Eye (tissue), 1 donor: ENCODE data around the gene APRT.
"Not testable (repeated sequence)": the region's sequence is repeated elsewhere in the genome, so short reads cannot be mapped to it uniquely, and the experiment has no call there.

Experiments
- DNase-seq: peaks from one replicate; pipeline ENCODE4 v3.0.0-alpha.2; 2015

APRT gene

GRCh38 chr16:88841521-88842307, 30.0 kb upstream of the APRT start:
- DNase-seq = no peak

GRCh38 chr16:88840600-88841215, 29.0 kb upstream of the APRT start:
- DNase-seq = no peak

- DNase-seq = no peak
Measured at GRCh38 chr16:88839745-88840599, 28.2 kb upstream of the APRT start.

GRCh38 chr16:88839026-88839529, 27.4 kb upstream of the APRT start:
- DNase-seq = no peak

GRCh38 chr16:88838566-88838965, 26.8 kb upstream of the APRT start:
- DNase-seq = no peak

- DNase-seq = no peak
Measured at GRCh38 chr16:88837806-88838205, 26.1 kb upstream of the APRT start.

- no peak for DNase-seq
Measured at GRCh38 chr16:88836791-88837190, 25.1 kb upstream of the APRT start.

GRCh38 chr16:88835818-88836217, 24.1 kb upstream of the APRT start:
- DNase-seq = no peak

- no peak for DNase-seq
Measured at GRCh38 chr16:88835383-88835782, 23.7 kb upstream of the APRT start.

GRCh38 chr16:88834670-88835069, 22.9 kb upstream of the APRT start:
- DNase-seq = no peak

GRCh38 chr16:88833086-88833485, 21.4 kb upstream of the APRT start:
- no peak for DNase-seq

- DNase-seq = no peak
Measured at GRCh38 chr16:88831838-88832237, 20.1 kb upstream of the APRT start.

- no peak for DNase-seq
Measured at GRCh38 chr16:88830783-88831182, 19.1 kb upstream of the APRT start.

GRCh38 chr16:88830258-88830657, 18.5 kb upstream of the APRT start:
- no peak for DNase-seq

GRCh38 chr16:88828711-88829110, 17.0 kb upstream of the APRT start:
- DNase-seq = no peak

- DNase-seq = no peak
Measured at GRCh38 chr16:88827727-88828126, 16.0 kb upstream of the APRT start.

GRCh38 chr16:88826070-88826840, 14.5 kb upstream of the APRT start:
- DNase-seq = no peak

- no peak for DNase-seq
Measured at GRCh38 chr16:88825146-88825545, 13.4 kb upstream of the APRT start.

- DNase-seq = no peak
Measured at GRCh38 chr16:88824256-88825077, 12.7 kb upstream of the APRT start.

GRCh38 chr16:88823646-88824045, 11.9 kb upstream of the APRT start:
- not testable (repeated sequence) for DNase-seq

GRCh38 chr16:88822281-88823040, 10.7 kb upstream of the APRT start:
- no peak for DNase-seq
